ENCODE results near the gene MNT.
A peak's percentile ranks its signal among the peaks of the same experiment; 100 is the strongest.

MNT gene

GRCh38 chr17:2364763-2365116 is 36.1 kb downstream of the MNT start:
- Histone ChIP-seq H3K4me3 (ENCODE audit: low read length in 2 of 2) (no peak overlapping the region), H3K14ac (ENCODE audit: low read length) (no peak overlapping the region), H3K4me2 (ENCODE audit: insufficient read depth, low read length, poor library complexity, severe bottlenecking) (no peak overlapping the region), H2AK5ac (ENCODE audit: low read depth, low read length) (no peak overlapping the region), H3K23ac (ENCODE audit: low read depth, low read length, poor library complexity) (peak overlapping the region; percentile 25), H2BK120ac (ENCODE audit: low read depth, low read length) (no peak overlapping the region), H2BK15ac (ENCODE audit: low read length) (no peak overlapping the region), H2AFZ (ENCODE audit: low read length) (no peak overlapping the region), H2BK12ac (ENCODE audit: low read length) (no peak overlapping the region), H3K27ac (replicated peaks; ENCODE audit: low read length) (no peak overlapping the region), H3K9ac (ENCODE audit: low read depth, low read length, poor library complexity) (peak overlapping the region; percentile 7), H3K9me3 (replicated peaks in 1 of 2; ENCODE audit: control insufficient read depth in 2 of 2, insufficient read depth in 1 of 2, low read depth in 1 of 2, low read length in 2 of 2) (peaks cover 0 to 4% of the 10 kb centered on the region in 2 donors), H2BK5ac (ENCODE audit: low read length) (no peak overlapping the region), H3K79me1 (ENCODE audit: low read depth, low read length) (peaks cover 2% of the 10 kb centered on the region), H4K91ac (ENCODE audit: low read depth, low read length, poor library complexity) (no peak overlapping the region), H3K4ac (ENCODE audit: low read length) (no peak overlapping the region), H3K18ac (ENCODE audit: low read length) (no peak overlapping the region), H3K27me3 (ENCODE audit: control insufficient read depth in 3 of 3, insufficient read depth in 3 of 3, low read depth in 1 of 3, low read length in 3 of 3) (no peaks in the 10 kb centered on the region), H3K4me1 (ENCODE audit: control insufficient read depth in 2 of 2, insufficient read depth in 1 of 2, low read depth in 1 of 2, low read length in 2 of 2) (peaks cover 2 to 9% of the 10 kb centered on the region in 2 donors), H4K8ac (ENCODE audit: low read depth, low read length) (no peak overlapping the region), H3K36me3 (replicated peaks in 1 of 2; ENCODE audit: control insufficient read depth in 2 of 2, insufficient read depth in 2 of 2, low read length in 2 of 2) (peaks cover 42 to 52% of the 10 kb centered on the region in 2 donors)
- no CpG with 5 or more reads among the region's 12 CpGs for WGBS, 2 donors (ENCODE audit: extremely low coverage in 2 of 2, insufficient read length in 2 of 2, insufficient replicate concordance in 1 of 2)
- no peak for DNase-seq (ENCODE audit: low spot score)

GRCh38 chr17:2363851-2364762 is 36.8 kb downstream of the MNT start:
- Histone ChIP-seq H3K23ac (ENCODE audit: low read depth, low read length, poor library complexity) (peak overlapping the region; percentile 25), H3K27ac (replicated peaks; ENCODE audit: low read length) (no peak overlapping the region), H3K4me3 (ENCODE audit: low read length in 2 of 2) (peak overlapping the region in 1 of 2 donors; percentile 32), H3K4me2 (ENCODE audit: insufficient read depth, low read length, poor library complexity, severe bottlenecking) (no peak overlapping the region), H3K14ac (ENCODE audit: low read length) (no peak overlapping the region), H3K4ac (ENCODE audit: low read length) (no peak overlapping the region), H3K27me3 (ENCODE audit: control insufficient read depth in 3 of 3, insufficient read depth in 3 of 3, low read depth in 1 of 3, low read length in 3 of 3) (no peaks in the 10 kb centered on the region), H2BK12ac (ENCODE audit: low read length) (no peak overlapping the region), H3K18ac (ENCODE audit: low read length) (no peak overlapping the region), H2BK15ac (ENCODE audit: low read length) (no peak overlapping the region), H4K91ac (ENCODE audit: low read depth, low read length, poor library complexity) (no peak overlapping the region), H2BK5ac (ENCODE audit: low read length) (no peak overlapping the region), H2AFZ (ENCODE audit: low read length) (no peak overlapping the region), H3K79me1 (ENCODE audit: low read depth, low read length) (peaks cover 2% of the 10 kb centered on the region), H3K9me3 (replicated peaks in 1 of 2; ENCODE audit: control insufficient read depth in 2 of 2, insufficient read depth in 1 of 2, low read depth in 1 of 2, low read length in 2 of 2) (peaks cover 0 to 4% of the 10 kb centered on the region in 2 donors), H2AK5ac (ENCODE audit: low read depth, low read length) (no peak overlapping the region), H2BK120ac (ENCODE audit: low read depth, low read length) (no peak overlapping the region), H3K4me1 (ENCODE audit: control insufficient read depth in 2 of 2, insufficient read depth in 1 of 2, low read depth in 1 of 2, low read length in 2 of 2) (peaks cover 0 to 3% of the 10 kb centered on the region in 2 donors), H3K9ac (ENCODE audit: low read depth, low read length, poor library complexity) (peak overlapping the region; percentile 70), H3K36me3 (replicated peaks in 1 of 2; ENCODE audit: control insufficient read depth in 2 of 2, insufficient read depth in 2 of 2, low read length in 2 of 2) (peaks cover 42 to 55% of the 10 kb centered on the region in 2 donors), H4K8ac (ENCODE audit: low read depth, low read length) (no peak overlapping the region)
- no CpG with 5 or more reads among the region's 26 CpGs for WGBS, 2 donors (ENCODE audit: extremely low coverage in 2 of 2, insufficient read length in 2 of 2, insufficient replicate concordance in 1 of 2)
- no peak for DNase-seq (ENCODE audit: low spot score)

- no peak overlapping the region for H2AFZ ChIP-seq (ENCODE audit: low read length)
- no peaks in the 10 kb centered on the region for H3K4me1 ChIP-seq (ENCODE audit: control insufficient read depth in 2 of 2, insufficient read depth in 1 of 2, low read depth in 1 of 2, low read length in 2 of 2)
- peak overlapping the region; percentile 40 for H3K23ac ChIP-seq (ENCODE audit: low read depth, low read length, poor library complexity)
- H3K4me3 ChIP-seq (ENCODE audit: low read length in 2 of 2): no peak overlapping the region
- peak overlapping the region; percentile 70 for H3K9ac ChIP-seq (ENCODE audit: low read depth, low read length, poor library complexity)
- H2AK5ac ChIP-seq (ENCODE audit: low read depth, low read length): no peak overlapping the region
- H3K79me1 ChIP-seq (ENCODE audit: low read depth, low read length): peaks cover 2% of the 10 kb centered on the region
- H3K4me2 ChIP-seq (ENCODE audit: insufficient read depth, low read length, poor library complexity, severe bottlenecking): no peak overlapping the region
- H2BK15ac ChIP-seq (ENCODE audit: low read length): no peak overlapping the region
- H3K4ac ChIP-seq (ENCODE audit: low read length): no peak overlapping the region
- no peak overlapping the region for H3K27ac ChIP-seq (replicated peaks; ENCODE audit: low read length)
- H3K14ac ChIP-seq (ENCODE audit: low read length): no peak overlapping the region
- no peak for DNase-seq (ENCODE audit: low spot score)
- H4K91ac ChIP-seq (ENCODE audit: low read depth, low read length, poor library complexity): no peak overlapping the region
- no CpG with 5 or more reads among the region's 21 CpGs for WGBS, 2 donors (ENCODE audit: extremely low coverage in 2 of 2, insufficient read length in 2 of 2, insufficient replicate concordance in 1 of 2)
- no peak overlapping the region for H4K8ac ChIP-seq (ENCODE audit: low read depth, low read length)
- peaks cover 42 to 56% of the 10 kb centered on the region in 2 donors for H3K36me3 ChIP-seq (replicated peaks in 1 of 2; ENCODE audit: control insufficient read depth in 2 of 2, insufficient read depth in 2 of 2, low read length in 2 of 2)
- no peak overlapping the region for H2BK5ac ChIP-seq (ENCODE audit: low read length)
- no peak overlapping the region for H3K18ac ChIP-seq (ENCODE audit: low read length)
- H2BK12ac ChIP-seq (ENCODE audit: low read length): no peak overlapping the region
- H2BK120ac ChIP-seq (ENCODE audit: low read depth, low read length): no peak overlapping the region
- peaks cover 0 to 4% of the 10 kb centered on the region in 2 donors for H3K9me3 ChIP-seq (replicated peaks in 1 of 2; ENCODE audit: control insufficient read depth in 2 of 2, insufficient read depth in 1 of 2, low read depth in 1 of 2, low read length in 2 of 2)
- no peaks in the 10 kb centered on the region for H3K27me3 ChIP-seq (ENCODE audit: control insufficient read depth in 3 of 3, insufficient read depth in 3 of 3, low read depth in 1 of 3, low read length in 3 of 3)
Observed at GRCh38 chr17:2363318-2363717, 37.5 kb downstream of the MNT start.

- Histone ChIP-seq H3K14ac (ENCODE audit: low read length) (no peak overlapping the region), H3K4ac (ENCODE audit: low read length) (no peak overlapping the region), H3K27me3 (ENCODE audit: control insufficient read depth in 3 of 3, insufficient read depth in 3 of 3, low read depth in 1 of 3, low read length in 3 of 3) (no peaks in the 10 kb centered on the region), H3K4me3 (ENCODE audit: low read length in 2 of 2) (peak overlapping the region in 1 of 2 donors; percentile 16), H3K9ac (ENCODE audit: low read depth, low read length, poor library complexity) (no peak overlapping the region), H2BK120ac (ENCODE audit: low read depth, low read length) (no peak overlapping the region), H2AK5ac (ENCODE audit: low read depth, low read length) (no peak overlapping the region), H4K91ac (ENCODE audit: low read depth, low read length, poor library complexity) (no peak overlapping the region), H3K4me2 (ENCODE audit: insufficient read depth, low read length, poor library complexity, severe bottlenecking) (no peak overlapping the region), H2BK12ac (ENCODE audit: low read length) (no peak overlapping the region), H3K27ac (replicated peaks; ENCODE audit: low read length) (no peak overlapping the region), H3K4me1 (ENCODE audit: control insufficient read depth in 2 of 2, insufficient read depth in 1 of 2, low read depth in 1 of 2, low read length in 2 of 2) (no peaks in the 10 kb centered on the region), H3K18ac (ENCODE audit: low read length) (no peak overlapping the region), H3K23ac (ENCODE audit: low read depth, low read length, poor library complexity) (peak overlapping the region; percentile 71), H2AFZ (ENCODE audit: low read length) (no peak overlapping the region), H3K9me3 (replicated peaks in 1 of 2; ENCODE audit: control insufficient read depth in 2 of 2, insufficient read depth in 1 of 2, low read depth in 1 of 2, low read length in 2 of 2) (peaks cover 0 to 4% of the 10 kb centered on the region in 2 donors), H4K8ac (ENCODE audit: low read depth, low read length) (no peak overlapping the region), H2BK5ac (ENCODE audit: low read length) (peak overlapping the region; percentile 72), H3K79me1 (ENCODE audit: low read depth, low read length) (peaks cover 3% of the 10 kb centered on the region), H2BK15ac (ENCODE audit: low read length) (no peak overlapping the region), H3K36me3 (replicated peaks in 1 of 2; ENCODE audit: control insufficient read depth in 2 of 2, insufficient read depth in 2 of 2, low read length in 2 of 2) (peaks cover 42 to 61% of the 10 kb centered on the region in 2 donors)
- DNase-seq (ENCODE audit: low spot score): no peak
- WGBS, 2 donors (ENCODE audit: extremely low coverage in 2 of 2, insufficient read length in 2 of 2, insufficient replicate concordance in 1 of 2): no CpG with 5 or more reads among the region's 14 CpGs
Observed at GRCh38 chr17:2362881-2363280, 38.0 kb downstream of the MNT start.

All from neuronal stem cell (in vitro differentiated cells).